Fibroblast of villous mesenchyme (primary cell): ENCODE results near the gene MSX1. TPM values are rescaled to one million over a fixed set of nuclear protein-coding genes. Genes with fewer than 3 reads are reported as not detected.

Experiments used
- DNase-seq: peaks from one replicate; pipeline ENCODE4 v3.0.0-alpha.2; 2010; ENCODE audit warnings: low read depth
- H3K4me3 ChIP-seq: 2 replicates; pipeline ENCODE4 v1.5.1; 2011; ENCODE audit warnings: low read depth, mild to moderate bottlenecking, low read length
- CTCF ChIP-seq: IDR thresholded peaks from 2 replicates; pipeline ENCODE4 v1.5.1; 2012; ENCODE audit warnings: low read depth, mild to moderate bottlenecking, low read length; ENCODE audit not compliant: insufficient read depth
- total RNA-seq: library from RNA; depleted of rRNA; stranded (reverse); fragments of >200 nt; gene quantifications from 2 replicates; pipeline ENCODE4 v1.2.3, GENCODE V29; 2012

Gene MSX1
- total RNA-seq, 1 donor = 4.3 TPM

DNA sequence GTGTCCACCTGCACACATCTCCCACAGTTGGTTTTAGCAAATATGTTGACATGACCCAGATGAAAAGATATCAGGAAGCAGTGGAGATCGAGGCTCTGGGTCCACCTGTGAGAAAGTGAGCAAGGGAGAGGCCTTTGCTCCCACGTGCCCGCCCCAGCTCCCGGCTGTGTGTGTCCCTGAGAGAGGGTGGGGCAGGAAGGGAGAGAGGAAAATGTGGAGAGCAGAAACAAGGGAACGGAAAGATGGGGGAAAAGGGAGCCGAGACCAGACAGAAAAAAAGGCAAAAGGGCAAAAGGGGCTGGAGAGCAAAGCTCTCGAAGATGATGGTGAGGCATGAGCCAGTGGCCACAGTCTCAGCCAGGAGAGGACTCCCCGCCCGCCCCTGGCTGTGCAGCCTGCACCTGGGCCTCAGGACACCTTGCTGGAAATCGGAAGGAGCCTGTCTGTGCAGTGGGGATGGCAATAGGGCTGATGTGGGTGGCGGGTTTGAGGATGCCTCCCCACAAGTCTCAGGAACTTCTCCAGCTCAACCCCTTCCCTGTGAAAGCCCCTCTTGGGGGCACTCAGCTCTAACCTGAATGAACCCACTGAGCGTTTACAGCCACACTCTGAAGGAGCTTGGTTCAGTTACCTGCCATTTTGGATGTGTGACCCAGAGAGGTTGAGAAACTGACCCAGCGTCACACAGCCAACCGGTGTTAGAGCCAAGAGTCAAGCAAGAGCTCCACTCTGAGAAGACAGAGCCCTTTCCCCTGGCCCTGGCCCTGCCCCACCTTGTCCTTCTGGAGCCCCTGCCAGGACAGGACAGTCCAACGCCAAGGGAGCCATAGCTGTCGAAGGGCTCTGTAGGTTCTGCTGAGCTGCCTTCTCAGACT is 20.3 kb upstream of the MSX1 start:
- no peak for TF ChIP-seq CTCF
- H3K4me3 ChIP-seq = no peak overlapping the region
- DNase-seq = no peak

DNA sequence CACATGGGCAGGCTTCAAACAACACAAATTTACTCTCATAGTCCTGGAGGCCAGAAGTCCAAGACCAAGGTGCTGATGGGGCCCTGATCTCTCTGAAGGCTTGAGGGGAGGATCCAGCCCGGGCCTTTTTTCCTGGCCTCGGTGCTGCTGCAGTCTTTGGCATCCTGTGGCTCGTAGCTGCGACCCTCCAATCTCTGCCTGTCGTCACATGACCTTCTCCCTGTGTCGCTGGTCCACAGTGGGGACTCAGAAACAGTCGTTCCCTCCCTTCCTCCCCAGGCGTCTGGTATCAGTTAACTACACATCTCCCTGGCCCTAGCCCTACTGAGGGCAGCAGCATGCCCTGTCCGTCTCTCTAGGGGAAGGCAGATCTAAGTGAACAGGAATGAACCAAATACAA is 19.1 kb upstream of the MSX1 start:
- DNase-seq = no peak
- no peak overlapping the region for H3K4me3 ChIP-seq
- no peak for TF ChIP-seq CTCF

GRCh38 chr4:4841156-4841555 is 18.3 kb upstream of the MSX1 start:
- TF ChIP-seq CTCF = no peak
- no peak for DNase-seq
- H3K4me3 ChIP-seq = no peak overlapping the region

DNA sequence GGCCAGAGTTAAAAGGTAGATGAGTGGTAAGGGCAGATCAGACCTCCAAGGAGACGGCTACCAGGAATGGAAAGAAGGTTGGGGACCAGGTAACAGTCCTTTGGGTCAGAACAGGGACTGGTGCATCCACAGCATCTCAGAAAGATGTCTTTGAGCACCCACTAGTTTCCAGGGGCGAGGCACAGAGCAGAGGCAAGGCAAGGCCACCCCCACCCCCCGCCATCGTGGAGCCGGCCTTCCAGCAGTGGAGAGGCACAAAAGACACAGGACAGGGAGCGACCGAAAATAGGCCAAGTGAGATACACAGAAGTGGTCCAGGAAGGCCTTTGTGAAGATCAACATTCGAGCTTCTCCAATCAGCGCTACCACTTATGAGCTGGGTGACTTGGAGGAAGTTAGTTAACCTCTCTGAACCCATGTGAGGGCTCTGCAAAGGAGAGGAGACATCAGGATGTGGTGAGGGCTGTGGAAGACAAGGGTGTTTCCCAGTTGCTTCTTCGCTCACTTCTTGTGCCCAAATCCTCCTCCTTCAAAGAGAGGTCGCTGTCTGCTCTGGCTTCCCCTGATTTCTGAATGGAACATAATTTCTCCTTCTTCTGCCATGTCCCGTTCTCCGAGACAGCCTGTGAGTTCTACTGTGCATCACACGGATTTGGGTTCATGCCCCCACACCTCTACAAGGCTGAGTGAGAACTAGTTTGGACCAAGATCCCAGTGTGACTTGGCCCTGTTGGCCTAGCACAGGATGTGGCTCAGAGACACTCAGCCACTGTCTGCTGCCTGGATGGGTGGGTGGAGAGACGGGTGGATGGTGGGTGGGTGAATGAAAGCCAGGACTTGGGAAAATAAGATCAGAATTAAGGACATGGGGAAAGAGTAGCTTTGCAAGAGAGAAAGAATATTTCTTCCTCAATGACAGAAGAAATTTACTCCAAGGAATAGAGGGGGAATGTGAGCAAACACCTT is 16.7 kb upstream of the MSX1 start:
- TF ChIP-seq CTCF = no peak
- DNase-seq = no peak
- no peak overlapping the region for H3K4me3 ChIP-seq

GRCh38 chr4:4843635-4844291 is 15.7 kb upstream of the MSX1 start:
- no peak overlapping the region for H3K4me3 ChIP-seq
- TF ChIP-seq CTCF = no peak
- no peak for DNase-seq

- TF ChIP-seq CTCF = no peak
- no peak for DNase-seq
- H3K4me3 ChIP-seq = no peak overlapping the region
Measured at GRCh38 chr4:4845027-4845426, 14.4 kb upstream of the MSX1 start.
